Endothelial cell of umbilical vein (primary cell): Measurements from ENCODE around the gene FOXRED1. TPM values are rescaled to one million over a fixed set of nuclear protein-coding genes. Genes with fewer than 3 reads are reported as not detected.
A peak's percentile ranks its signal among the peaks of the same experiment; 100 is the strongest.

ENCODE experiments used
- BruUV-seq: library from RNA; stranded (reverse); fragments of 400-500 nt; replicated peaks from 2 replicates; lab custom pipeline; 2021; lab: Mats Ljungman, UMichigan
- CTCF ChIA-PET: fragments of 300-600, 350-600 bp; sonication (Branson Sonifier 250); formaldehyde crosslinking; loops from one replicate; lab custom pipeline; 2021; ENCODE audit warnings: antibody characterized with exemption, inconsistent platforms; lab: Charles Lee
- POLR2A ChIA-PET: fragments of 300-600, 350-600 bp; sonication (Branson Sonifier 250); formaldehyde crosslinking; loops from one replicate; lab custom pipeline; 2021; ENCODE audit warnings: antibody characterized with exemption, inconsistent platforms; lab: Charles Lee
- DNase-seq: peaks from one replicate; pipeline ENCODE4 v3.0.0-alpha.2; 2011; ENCODE audit warnings: low read depth, low spot score
- FAIRE-seq: peaks from 2 replicates; lab custom pipeline; 2011; peaks lifted over from hg19 to GRCh38; lab: Jason Lieb, UNC
- H2AFZ ChIP-seq: 2 replicates; pipeline ENCODE4 v1.6.0; 2012; ENCODE audit warnings: low read depth, low read length, control low read depth, inconsistent platforms
- H3K27ac ChIP-seq: 2 replicates; pipeline ENCODE4 v1.5.1; 2011; ENCODE audit warnings: low read depth, mild to moderate bottlenecking, control low read depth, low read length, moderate library complexity; ENCODE audit not compliant: insufficient read depth
- H3K27me3 ChIP-seq, 2 experiments: 2 replicates each; pipeline versions ENCODE4 v1.6.0 to v1.6.1; 2011; ENCODE audit warnings: low read length in 2 of 2, mixed read lengths in 1 of 2; ENCODE audit not compliant: control insufficient read depth in 2 of 2, insufficient read depth in 2 of 2
- H3K36me3 ChIP-seq, 2 experiments: 2 replicates in 1 of 2; 3 replicates in 1 of 2; pipeline ENCODE4 v1.5.1; 2011; ENCODE audit warnings: low read length in 2 of 2, mild to moderate bottlenecking in 1 of 2, moderate library complexity in 1 of 2; ENCODE audit not compliant: control insufficient read depth in 2 of 2, insufficient read depth in 2 of 2; ENCODE audit errors: extremely low read depth in 1 of 2
- H3K4me1 ChIP-seq: 3 replicates; pipeline ENCODE4 v1.5.1; 2011; ENCODE audit warnings: mild to moderate bottlenecking, low read length; ENCODE audit not compliant: control insufficient read depth, insufficient read depth; ENCODE audit errors: extremely low read depth
- H3K4me2 ChIP-seq: 2 replicates; pipeline ENCODE4 v1.6.1; 2011; ENCODE audit warnings: low read length, control low read depth, mixed read lengths; ENCODE audit not compliant: insufficient read depth
- H3K4me3 ChIP-seq, 3 experiments: fragments of 200-600 bp in 1 of 3; sonication (generic), shearing (Covaris generic) in 1 of 3; replicated peaks in 1 of 3; 2 replicates each; pipeline ENCODE4 v1.5.1; 2011 to 2016; ENCODE audit warnings: control low read depth in 3 of 3, low read length in 3 of 3, mild to moderate bottlenecking in 2 of 3, inconsistent platforms in 1 of 3, low read depth in 1 of 3, moderate library complexity in 1 of 3; ENCODE audit not compliant: insufficient read depth in 1 of 3
- H3K79me2 ChIP-seq: 2 replicates; pipeline ENCODE4 v1.6.0; 2012; ENCODE audit warnings: low read length, inconsistent platforms; ENCODE audit not compliant: control insufficient read depth, insufficient read depth
- H3K9ac ChIP-seq: replicated peaks from 2 replicates; pipeline ENCODE3; 2011; ENCODE audit warnings: low read length, control low read depth; ENCODE audit not compliant: insufficient read depth; ENCODE audit errors: extremely low read depth
- H3K9me1 ChIP-seq: replicated peaks from 3 replicates; pipeline ENCODE4 v1.6.0; 2011; ENCODE audit warnings: mild to moderate bottlenecking, low read length; ENCODE audit not compliant: control insufficient read depth, insufficient read depth; ENCODE audit errors: extremely low read depth
- H3K9me3 ChIP-seq: replicated peaks from 2 replicates; pipeline ENCODE4 v1.5.1; 2012; ENCODE audit warnings: low read length, inconsistent platforms; ENCODE audit not compliant: control insufficient read depth, insufficient read depth
- H4K20me1 ChIP-seq: replicated peaks from 2 replicates; pipeline ENCODE3; 2011; ENCODE audit warnings: mild to moderate bottlenecking, low read length; ENCODE audit not compliant: control insufficient read depth, insufficient read depth; ENCODE audit errors: extremely low read depth
- EZH2 ChIP-seq: IDR thresholded peaks from 2 replicates; pipeline ENCODE4 v1.6.1; 2012; ENCODE audit warnings: borderline replicate concordance, low read depth, mild to moderate bottlenecking, moderate library complexity, low read length, inconsistent platforms; ENCODE audit not compliant: severe bottlenecking
- FOS ChIP-seq: IDR thresholded peaks from 2 replicates; pipeline ENCODE4 v1.6.1; 2011; ENCODE audit warnings: mild to moderate bottlenecking, low read length, moderate library complexity, borderline replicate concordance; ENCODE audit not compliant: insufficient read depth
- JUN ChIP-seq: IDR thresholded peaks from 2 replicates; pipeline ENCODE4 v1.6.1; 2011; ENCODE audit warnings: borderline replicate concordance, low read depth; ENCODE audit not compliant: insufficient read length, insufficient read depth
- MAX ChIP-seq: IDR thresholded peaks from 2 replicates; pipeline ENCODE4 v1.6.1; 2011; ENCODE audit not compliant: insufficient read depth, insufficient read length
- POLR2A ChIP-seq: IDR thresholded peaks from 2 replicates; pipeline ENCODE4 v1.6.1; 2012; ENCODE audit warnings: low read depth, mild to moderate bottlenecking, control low read depth, low read length
- POLR2AphosphoS5 ChIP-seq: IDR thresholded peaks from 2 replicates; pipeline ENCODE4 v1.6.1; 2012; ENCODE audit warnings: low read depth, mild to moderate bottlenecking, control low read depth, low read length, moderate library complexity; ENCODE audit not compliant: insufficient read depth
- dilution Hi-C: fragments of 300-500 bp; cut with MboI; formaldehyde crosslinking; loops from one replicate; pipeline ENCODE4 v1.15.0; 2019; ENCODE audit warnings: low sequenced_read_pairs; ENCODE audit not compliant: extremely low pct_ligation_motif_present
- intact Hi-C: fragments of 100-400 bp; cut with micrococcal nuclease; formaldehyde crosslinking; loops from one replicate; pipeline ENCODE4 v1.10.0; 2022
- polyA plus RNA-seq, 4 experiments: library from polyadenylated mRNA; depleted of rRNA in 3 of 4; stranded (reverse) in 3 of 4; unstranded in 1 of 4; fragments of >200 nt; gene quantifications; 2 replicates each; pipeline versions ENCODE4 v1.2.1 to v1.2.3, GENCODE V29; 2011 to 2012; ENCODE audit warnings: missing spikeins in 1 of 4
- total RNA-seq: library from RNA; stranded (reverse); gene quantifications from 2 replicates; pipeline ENCODE4 v1.2.3, GENCODE V29; 2021

The FOXRED1 gene
- total and polyA plus RNA-seq, 2 donors (not counting 3 experiments of a cell fraction or from before 2014, with no cell fraction given), result 32.4 to 33.5 TPM

DNA sequence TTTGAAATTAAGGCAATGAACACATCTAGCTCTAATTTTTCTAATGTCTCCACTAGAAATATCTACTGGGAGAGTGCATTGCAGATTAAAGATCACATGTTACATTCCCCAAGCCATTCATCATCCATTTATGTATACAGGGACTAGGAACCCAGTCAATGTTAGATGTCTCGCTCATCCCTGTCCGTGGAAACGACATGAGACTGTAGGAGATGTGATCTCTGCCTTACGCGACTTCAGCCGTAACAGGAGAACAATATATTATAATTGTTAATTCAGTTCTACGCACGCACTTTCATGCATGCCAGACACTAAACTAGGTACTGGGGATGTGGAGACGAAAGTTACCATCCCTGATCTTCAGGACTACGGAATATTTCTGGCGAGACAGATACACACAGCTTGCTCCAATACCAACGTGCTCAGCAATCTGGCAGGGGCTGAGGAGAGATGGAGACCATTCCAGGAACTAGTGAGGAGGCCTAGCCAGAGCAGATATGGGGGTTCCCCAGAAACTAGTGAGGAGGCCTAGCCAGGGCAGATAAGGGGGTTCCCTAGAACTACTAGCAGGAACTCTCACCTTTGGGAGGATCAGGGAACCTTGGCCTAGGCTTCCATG, 35.6 kb downstream of the FOXRED1 start:
- Histone ChIP-seq H3K9me3 (no peaks in the 10 kb centered on the region), H3K4me3 (peak overlapping the region in 2 of 3 experiments; percentile 35 to 74), H3K36me3 (no peaks in the 10 kb centered on the region), H3K4me2 (peak overlapping the region; percentile 53), H3K9me1 (no peaks in the 10 kb centered on the region), H3K79me2 (no peaks in the 10 kb centered on the region), H4K20me1 (no peaks in the 10 kb centered on the region), H3K9ac (peak overlapping the region; percentile 83), H3K27ac (no peak overlapping the region), H2AFZ (peak overlapping the region; percentile 26), H3K27me3 (no peaks in the 10 kb centered on the region), H3K4me1 (no peaks in the 10 kb centered on the region)
- no peak for DNase-seq
- POLR2A ChIA-PET, result interaction anchor here (0.7 to 1.0 kb wide), 2 partner anchors 24 to 36 kb away, joined by 3 to 4 read pairs; partner anchors contain the start of genes FOXRED1 and SRPRA
- no peak for TF ChIP-seq POLR2AphosphoS5
- no peak for TF ChIP-seq FOS
- TF ChIP-seq EZH2, result no peak
- no peak for TF ChIP-seq JUN
- no peak for TF ChIP-seq POLR2A
- TF ChIP-seq MAX, result no peak
- dilution Hi-C loops, result no loop called here
- FAIRE-seq, result no peak
- CTCF ChIA-PET, result interaction anchor here (1.0 to 10.7 kb wide), 5 partner anchors 51 to 1853 kb away, joined by 3 to 437 read pairs (median 4); partner anchors contain the start of gene ST3GAL4
- TSS peak; percentile 47 for BruUV-seq
- intact Hi-C loops, result loop anchor here (1.0 to 5.0 kb wide), 5 partner anchors 21 to 382 kb away; partner anchors contain the start of genes FAM118B, RPUSD4, SRPRA and TIRAP

DNA sequence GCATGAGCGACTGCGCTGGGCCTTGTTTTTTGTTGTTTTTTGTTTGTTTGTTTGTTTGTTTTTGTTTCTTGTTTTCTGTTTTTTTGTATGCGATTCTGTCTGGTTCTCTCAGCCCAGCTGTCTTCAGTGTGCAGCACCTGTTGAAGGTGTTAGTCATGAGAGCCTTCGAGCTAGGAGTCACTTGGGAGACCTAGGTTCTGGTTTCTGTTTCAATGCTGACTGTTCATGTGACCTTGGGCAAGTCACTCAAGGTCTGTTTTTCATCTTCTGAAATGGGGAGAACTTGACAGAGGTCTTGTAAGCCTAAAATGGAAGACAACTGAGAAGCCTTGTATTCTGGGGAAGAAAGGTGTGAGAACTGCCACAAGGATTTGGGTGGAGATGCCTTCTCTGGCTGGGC, 36.7 kb downstream of the FOXRED1 start:
- Histone ChIP-seq H3K79me2 (no peaks in the 10 kb centered on the region), H3K9ac (no peak overlapping the region), H2AFZ (no peak overlapping the region), H3K27ac (no peak overlapping the region), H4K20me1 (no peaks in the 10 kb centered on the region), H3K4me3 (no peak overlapping the region), H3K27me3 (no peaks in the 10 kb centered on the region), H3K9me1 (no peaks in the 10 kb centered on the region), H3K4me2 (no peak overlapping the region), H3K36me3 (no peaks in the 10 kb centered on the region), H3K4me1 (no peaks in the 10 kb centered on the region), H3K9me3 (no peaks in the 10 kb centered on the region)
- CTCF ChIA-PET, result interaction anchor here (10.7 kb wide), 1 partner anchor 177 kb away, joined by 437 read pairs; no protein-coding TSS in a partner anchor
- intact Hi-C loops (no loop called here), dilution Hi-C loops (no loop called here)
- FAIRE-seq (no peak), DNase-seq (no peak)
- no peak for TF ChIP-seq JUN
- no peak for TF ChIP-seq EZH2
- TF ChIP-seq POLR2A, result no peak
- no TSS peak for BruUV-seq
- POLR2A ChIA-PET, result no interaction called here
